GM21360 (cell line): ENCODE data around the gene HOGA1.
A peak's percentile ranks its signal among the peaks of the same experiment; 100 is the strongest.

Experiments
- ATAC-seq: cut with Tn5 transposase; IDR thresholded peaks from one replicate; pipeline ENCODE4 v1.9.1; 2021; ENCODE audit warnings: mild to moderate bottlenecking, moderate library complexity; ENCODE audit not compliant: unreplicated experiment

The HOGA1 gene

GRCh38 chr10:97584060-97584797, at the start of gene HOGA1:
Gene HOGA1 (plus strand): TSS chr10:97584389. CDS start chr10:97584704, 315 bp downstream.
- ATAC-seq = no peak

- ATAC-seq = peak; percentile 60
Measured at GRCh38 chr10:97534746-97535367, 49.3 kb upstream of the HOGA1 start.

- ATAC-seq = no peak
Measured at GRCh38 chr10:97537186-97537869, 46.9 kb upstream of the HOGA1 start.

- no peak for ATAC-seq
Measured at GRCh38 chr10:97538411-97538810, 45.8 kb upstream of the HOGA1 start.

- ATAC-seq = no peak
Measured at GRCh38 chr10:97538839-97539238, 45.4 kb upstream of the HOGA1 start.

GRCh38 chr10:97539523-97540200, 44.5 kb upstream of the HOGA1 start:
- ATAC-seq = no peak

GRCh38 chr10:97540669-97541500, 43.3 kb upstream of the HOGA1 start:
- ATAC-seq = no peak

GRCh38 chr10:97542169-97543024, 41.8 kb upstream of the HOGA1 start:
- no peak for ATAC-seq

- ATAC-seq = no peak
Measured at GRCh38 chr10:97543025-97543546, 41.1 kb upstream of the HOGA1 start.

GRCh38 chr10:97546456-97547270, 37.5 kb upstream of the HOGA1 start:
- ATAC-seq = no peak

- ATAC-seq = no peak
Measured at GRCh38 chr10:97547271-97547600, 37.0 kb upstream of the HOGA1 start.

GRCh38 chr10:97547962-97548361, 36.2 kb upstream of the HOGA1 start:
- ATAC-seq = no peak

- ATAC-seq = no peak
Measured at GRCh38 chr10:97548828-97549455, 35.2 kb upstream of the HOGA1 start.

- no peak for ATAC-seq
Measured at GRCh38 chr10:97549587-97550322, 34.4 kb upstream of the HOGA1 start.

GRCh38 chr10:97550336-97551149, 33.6 kb upstream of the HOGA1 start:
- no peak for ATAC-seq

GRCh38 chr10:97551271-97551670, 32.9 kb upstream of the HOGA1 start:
- no peak for ATAC-seq

GRCh38 chr10:97553575-97554031, 30.6 kb upstream of the HOGA1 start:
- peak; percentile 87 for ATAC-seq
